Activated CD4-positive, alpha-beta T cell treated with anti-CD3 and anti-CD28 coated beads, Interleukin-2, amount 50 U/mL, for 1 hour (primary cell): ENCODE data around the gene GPR150.

ENCODE experiments used
- DNase-seq: peaks from one replicate; pipeline ENCODE4 v3.0.0-alpha.2; 2020

The GPR150 gene

DNA sequence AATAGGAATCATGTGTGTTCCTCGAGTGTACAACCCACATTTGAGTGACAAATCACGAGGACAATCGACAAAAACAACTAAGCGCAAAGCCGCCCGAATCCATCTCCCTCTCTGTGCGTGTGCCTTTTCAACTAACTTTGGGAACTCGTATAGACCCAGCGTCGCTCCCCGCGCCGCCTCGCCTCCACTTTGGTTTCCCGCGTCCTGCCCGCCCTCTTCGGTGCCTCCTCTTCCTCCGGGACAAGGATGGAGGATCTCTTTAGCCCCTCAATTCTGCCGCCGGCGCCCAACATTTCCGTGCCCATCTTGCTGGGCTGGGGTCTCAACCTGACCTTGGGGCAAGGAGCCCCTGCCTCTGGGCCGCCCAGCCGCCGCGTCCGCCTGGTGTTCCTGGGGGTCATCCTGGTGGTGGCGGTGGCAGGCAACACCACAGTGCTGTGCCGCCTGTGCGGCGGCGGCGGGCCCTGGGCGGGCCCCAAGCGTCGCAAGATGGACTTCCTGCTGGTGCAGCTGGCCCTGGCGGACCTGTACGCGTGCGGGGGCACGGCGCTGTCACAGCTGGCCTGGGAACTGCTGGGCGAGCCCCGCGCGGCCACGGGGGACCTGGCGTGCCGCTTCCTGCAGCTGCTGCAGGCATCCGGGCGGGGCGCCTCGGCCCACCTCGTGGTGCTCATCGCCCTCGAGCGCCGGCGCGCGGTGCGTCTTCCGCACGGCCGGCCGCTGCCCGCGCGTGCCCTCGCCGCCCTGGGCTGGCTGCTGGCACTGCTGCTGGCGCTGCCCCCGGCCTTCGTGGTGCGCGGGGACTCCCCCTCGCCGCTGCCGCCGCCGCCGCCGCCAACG lies at the start of gene GPR150:
GPR150 (plus strand) TSS at position 58 of the 840 bp plus-strand sequence; CDS start at position 247, 189 bp downstream.
- DNase-seq, result peak; percentile 55

DNA sequence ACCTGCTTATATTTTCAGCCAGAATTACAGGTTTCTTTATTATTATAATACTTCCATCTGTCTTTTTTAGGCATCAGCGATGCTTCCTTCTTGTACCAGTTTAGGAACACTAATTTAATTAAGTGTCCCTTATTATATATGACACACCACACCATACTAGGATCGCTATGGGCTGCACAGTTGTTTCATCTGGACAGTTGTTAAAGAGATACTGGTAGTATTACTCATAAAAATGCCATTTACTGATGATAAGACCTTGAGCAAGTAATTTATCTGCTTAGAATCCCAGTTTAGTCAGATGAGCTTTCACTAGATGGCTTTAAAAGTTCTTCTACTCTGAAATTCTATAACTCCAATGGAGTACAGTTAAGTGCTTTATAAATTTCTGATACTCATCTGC lies 47.9 kb upstream of the GPR150 start:
- no peak for DNase-seq

DNA sequence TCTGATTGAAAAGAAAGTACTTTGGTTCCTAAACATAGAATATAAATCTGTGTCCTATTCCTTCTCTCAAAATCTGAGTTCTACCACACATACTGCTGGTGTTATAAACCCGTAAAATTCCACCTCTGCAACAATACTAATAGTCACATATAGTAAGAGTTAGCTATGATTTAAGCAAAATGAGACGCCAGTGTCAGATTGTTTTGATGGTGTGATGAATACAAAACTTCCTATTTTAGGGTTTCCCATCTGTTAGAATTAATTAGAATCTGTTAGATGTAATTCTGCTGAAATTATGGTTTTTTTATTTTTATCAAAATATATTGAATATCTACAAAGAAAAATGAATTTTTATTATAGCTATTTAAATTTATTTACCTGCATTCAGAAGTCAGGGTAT lies 38.3 kb upstream of the GPR150 start:
- no peak for DNase-seq

DNA sequence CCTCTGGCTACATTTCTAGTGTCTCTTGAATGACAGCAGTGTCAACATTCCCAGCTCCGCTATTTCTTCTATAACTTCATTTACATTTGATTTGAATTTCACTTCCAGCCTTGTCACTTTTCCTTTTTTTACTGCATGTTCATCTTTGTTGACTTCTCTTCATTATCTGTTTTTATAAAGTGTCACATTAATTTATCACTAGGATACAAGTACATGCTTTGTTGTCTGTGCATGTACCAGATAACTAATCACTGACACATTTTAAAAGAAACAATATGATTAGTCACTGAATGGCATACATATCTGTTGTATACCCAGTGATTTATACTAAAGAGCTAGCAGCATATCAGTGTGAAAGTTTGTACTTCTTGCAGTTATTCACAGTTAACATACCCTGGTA lies 35.9 kb upstream of the GPR150 start:
- DNase-seq, result no peak

DNA sequence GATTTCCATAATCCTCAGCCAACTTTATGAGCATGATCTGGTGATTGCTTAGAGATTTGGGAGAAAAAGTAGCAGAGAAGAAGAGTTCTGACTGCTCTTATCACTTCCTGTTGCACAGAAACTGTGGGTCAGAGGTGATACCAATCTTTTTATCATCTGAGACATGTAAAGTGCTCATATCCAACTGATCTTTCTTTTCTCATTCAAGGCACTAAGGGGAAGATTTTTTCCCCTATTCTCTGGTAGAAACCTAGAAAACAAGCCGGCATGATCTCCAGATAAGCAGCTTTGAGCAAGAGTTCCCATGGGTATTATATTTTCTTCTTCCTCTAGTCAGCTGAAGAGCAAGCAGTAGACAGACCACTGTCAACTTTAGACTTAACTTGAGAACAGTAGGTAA lies 29.0 kb upstream of the GPR150 start:
- no peak for DNase-seq

DNA sequence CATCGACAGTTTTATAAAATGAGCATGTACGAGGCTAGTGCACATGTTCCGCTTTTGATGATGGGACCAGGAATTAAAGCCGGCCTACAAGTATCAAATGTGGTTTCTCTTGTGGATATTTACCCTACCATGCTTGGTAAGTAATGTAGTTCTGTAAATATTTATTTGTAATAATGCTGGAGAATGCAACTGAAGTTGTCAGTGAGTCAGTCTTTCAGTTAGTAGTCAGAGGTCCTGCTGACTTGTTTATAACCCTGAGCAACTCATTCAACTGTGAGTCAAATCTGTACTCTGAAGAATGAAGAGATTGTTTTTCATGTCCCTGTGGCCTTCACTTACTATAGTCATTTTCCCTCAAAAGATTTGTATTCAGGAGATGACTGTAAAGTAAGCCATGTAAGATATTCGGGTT lies 28.4 kb upstream of the GPR150 start:
- no peak for DNase-seq

DNA sequence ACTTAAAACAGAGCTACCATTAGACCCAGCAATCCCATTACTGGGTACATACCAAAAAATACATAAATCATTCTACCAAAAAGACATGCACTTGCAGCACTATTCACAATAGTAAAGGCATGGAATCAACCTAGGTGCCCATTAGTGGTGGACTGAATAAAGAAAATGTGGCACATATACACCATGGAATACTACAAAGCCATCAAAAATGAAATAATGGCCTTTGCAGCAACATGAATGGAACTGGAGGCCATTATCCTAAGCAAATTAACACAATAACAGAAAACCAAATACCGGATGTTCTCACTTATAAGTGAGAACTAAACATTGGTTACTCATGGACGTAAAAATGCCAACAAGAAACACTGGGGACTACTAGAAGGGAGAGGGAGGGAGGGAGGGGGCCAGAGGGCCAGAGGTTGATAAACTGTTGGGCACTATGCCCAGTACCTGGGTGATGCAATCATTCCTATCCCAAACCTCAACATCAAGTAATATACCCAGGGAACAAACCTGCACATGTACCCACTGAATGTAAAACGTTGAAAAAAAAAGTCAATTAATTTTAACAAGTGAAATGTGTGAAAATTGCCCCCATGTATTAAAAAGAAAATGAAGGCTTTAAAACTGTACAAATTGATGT lies 24.5 kb upstream of the GPR150 start:
- no peak for DNase-seq

DNA sequence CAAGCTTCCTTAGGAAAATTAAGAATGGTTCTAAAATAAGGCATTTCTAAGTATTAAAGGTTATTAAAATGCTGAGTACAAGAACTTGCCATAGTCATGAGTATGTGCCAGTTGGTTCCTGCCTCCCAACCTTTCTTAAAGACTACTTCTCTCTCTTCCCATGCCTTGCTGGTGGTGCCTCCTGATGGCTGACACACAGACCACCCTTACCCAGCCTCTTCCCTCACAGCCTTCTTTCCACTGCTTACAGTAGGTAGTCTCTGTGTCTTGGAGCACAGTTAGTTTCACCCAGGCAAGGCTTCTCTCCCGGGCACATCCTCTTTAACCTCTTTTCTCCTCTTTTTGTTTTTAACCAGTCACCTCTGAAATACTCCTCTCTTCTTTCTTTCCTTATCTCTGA lies 20.6 kb upstream of the GPR150 start:
- DNase-seq, result no peak

DNA sequence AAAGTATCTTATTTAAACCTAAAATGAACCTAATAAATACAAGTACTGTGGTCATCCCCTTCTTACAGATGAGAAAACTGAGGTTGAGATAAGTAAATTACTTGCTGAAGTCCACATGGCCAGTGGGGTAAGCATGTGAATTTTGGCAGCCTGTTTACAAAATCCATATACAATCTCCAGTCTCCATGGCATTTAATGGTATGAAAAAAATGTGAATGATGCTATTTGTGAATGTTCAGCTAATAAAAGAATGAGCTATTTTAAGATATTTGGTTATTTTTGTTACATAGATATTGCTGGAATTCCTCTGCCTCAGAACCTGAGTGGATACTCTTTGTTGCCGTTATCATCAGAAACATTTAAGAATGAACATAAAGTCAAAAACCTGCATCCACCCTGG lies 19.3 kb upstream of the GPR150 start:
- no peak for DNase-seq

DNA sequence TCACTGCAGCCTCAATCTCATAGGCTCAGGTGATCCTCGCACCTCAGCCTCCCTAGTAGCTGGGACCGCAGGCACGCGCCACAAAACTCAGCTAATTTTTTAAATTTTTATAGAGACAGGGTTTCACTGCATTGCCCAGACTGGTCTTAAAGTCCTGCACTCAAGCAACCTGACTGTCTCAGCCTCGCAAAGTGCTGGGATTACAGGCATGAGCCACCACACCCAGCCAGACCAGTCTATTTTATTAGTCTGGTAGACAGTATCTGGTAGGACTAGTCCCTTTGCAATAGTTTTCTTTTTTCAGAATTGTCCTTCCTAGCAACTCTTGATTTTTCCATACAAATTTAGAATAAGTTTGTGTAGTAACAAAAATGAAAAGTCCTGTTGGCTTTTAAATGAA lies 14.1 kb upstream of the GPR150 start:
- no peak for DNase-seq

DNA sequence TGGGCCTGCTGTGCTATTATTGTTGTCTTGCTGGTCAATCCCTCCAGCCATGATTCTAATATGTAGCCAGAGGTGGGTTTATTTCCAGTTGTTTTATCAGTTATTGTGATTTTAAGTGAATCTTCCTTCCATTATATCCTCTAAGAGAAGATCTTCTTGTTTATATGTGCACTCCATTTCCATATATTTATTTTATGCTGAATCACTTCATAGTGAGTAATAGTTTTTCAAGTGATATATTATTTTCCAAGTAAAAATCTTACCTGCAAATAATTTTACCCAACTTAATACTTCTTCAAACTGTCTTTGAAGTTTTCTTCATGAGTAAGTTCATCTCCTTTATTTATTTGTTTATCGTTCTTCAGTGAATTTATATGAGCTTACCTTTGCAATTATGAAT lies 13.5 kb upstream of the GPR150 start:
- DNase-seq, result no peak

DNA sequence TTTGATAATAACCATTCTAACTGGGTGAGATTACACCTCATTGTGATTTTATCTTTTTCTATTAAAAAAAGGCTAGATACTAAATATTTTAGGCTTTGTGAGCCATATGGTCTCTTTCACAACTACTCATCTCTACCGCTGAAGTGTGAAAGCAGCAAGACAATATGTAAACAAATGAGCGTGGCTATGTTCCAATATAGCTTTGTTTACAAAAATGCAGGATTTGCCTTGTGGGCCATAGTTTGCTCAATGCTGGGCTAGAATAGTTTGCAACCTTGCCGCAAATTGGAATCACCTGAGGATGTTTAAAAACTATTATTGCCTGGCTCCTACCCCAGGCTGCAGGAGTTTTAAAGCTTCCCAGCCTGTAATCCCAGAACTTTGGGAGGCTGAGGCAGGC lies 10.2 kb upstream of the GPR150 start:
- no peak for DNase-seq

DNA sequence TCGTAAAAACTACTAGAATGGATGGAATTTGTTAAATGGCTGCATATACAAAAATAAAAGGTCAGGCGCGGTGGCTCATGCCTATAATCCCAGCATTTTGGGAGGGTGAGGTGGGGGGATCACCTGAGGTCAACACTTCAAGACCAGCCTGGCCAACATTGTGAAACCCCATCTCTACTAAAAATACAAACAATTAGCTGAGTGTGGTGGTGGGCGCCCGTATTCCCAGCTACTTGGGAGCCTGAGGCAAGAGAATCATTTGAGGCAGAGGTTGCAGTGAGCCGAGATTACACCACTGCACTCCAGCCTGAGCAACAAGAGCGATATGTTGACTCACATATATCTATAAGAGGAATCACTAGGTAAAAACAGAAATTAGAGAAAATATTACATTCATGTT lies 9.3 kb upstream of the GPR150 start:
- no peak for DNase-seq

DNA sequence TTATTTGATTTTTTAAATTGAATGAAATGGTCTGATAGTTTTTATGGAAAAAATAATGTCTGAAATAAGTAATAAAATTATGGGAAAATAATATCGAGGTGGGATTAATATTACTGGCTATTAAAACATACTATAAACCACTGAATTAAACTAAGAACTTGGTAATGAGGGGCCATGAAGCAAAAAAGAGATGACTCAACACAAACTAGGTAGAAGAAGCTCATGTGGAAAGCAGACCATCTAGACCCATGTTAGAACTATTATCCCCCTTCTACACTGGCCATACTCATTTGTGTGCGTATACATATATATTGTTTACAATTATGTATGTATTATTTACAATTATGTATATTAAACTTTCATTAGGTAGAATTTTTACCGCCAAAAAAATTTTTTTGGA lies 8.5 kb upstream of the GPR150 start:
- DNase-seq, result no peak

DNA sequence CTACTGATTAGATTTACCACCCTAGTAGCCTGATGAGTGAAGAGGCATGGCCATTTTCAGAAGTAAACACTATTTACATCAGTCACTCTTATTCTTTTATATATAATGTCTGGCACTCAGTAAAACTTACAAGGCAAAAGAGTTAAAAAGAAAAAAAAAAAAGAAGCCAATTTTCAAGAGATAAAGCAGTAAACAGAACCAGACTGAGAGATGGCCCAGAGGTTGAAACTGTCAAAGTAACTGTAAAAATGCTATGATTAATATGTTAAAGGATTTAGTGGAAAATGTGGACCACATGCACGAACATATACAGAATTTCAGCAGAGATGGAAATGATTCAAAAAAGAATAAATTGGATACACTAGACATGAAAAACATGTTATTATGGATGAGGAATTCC lies 6.4 kb upstream of the GPR150 start:
- DNase-seq, result no peak

DNA sequence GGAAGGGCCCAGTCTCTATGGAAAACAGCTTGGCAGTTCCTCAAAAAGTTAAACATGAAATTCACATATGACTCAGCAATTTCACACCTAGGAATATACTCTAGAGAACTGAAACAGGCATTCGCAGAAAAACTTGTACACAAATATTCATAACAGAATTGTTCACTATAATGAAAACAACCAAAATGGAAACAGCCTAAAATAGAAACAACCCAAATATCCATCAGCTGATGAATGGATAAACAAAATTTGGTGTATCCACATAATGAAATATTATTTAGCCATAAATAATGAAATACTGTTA lies 4.8 kb upstream of the GPR150 start:
- no peak for DNase-seq

DNA sequence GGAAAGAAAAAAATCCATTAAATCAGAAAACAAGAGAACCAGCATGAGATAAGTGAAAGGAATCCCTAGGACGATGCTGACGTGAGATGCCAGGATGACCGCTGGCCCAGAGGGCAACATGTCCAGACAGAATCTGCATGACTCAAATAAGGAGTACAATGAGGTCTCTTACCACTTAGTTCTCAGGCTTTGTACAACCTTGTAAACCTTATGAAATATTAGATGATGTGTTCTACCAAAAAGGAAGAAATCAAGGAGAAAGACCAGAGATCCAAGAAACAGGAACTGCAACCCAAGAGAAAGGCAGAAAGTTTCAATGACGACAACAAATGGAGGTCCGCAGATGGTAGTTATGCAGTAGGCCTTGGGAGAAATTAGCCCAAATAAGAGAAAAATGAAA lies 2.8 kb upstream of the GPR150 start:
- no peak for DNase-seq

DNA sequence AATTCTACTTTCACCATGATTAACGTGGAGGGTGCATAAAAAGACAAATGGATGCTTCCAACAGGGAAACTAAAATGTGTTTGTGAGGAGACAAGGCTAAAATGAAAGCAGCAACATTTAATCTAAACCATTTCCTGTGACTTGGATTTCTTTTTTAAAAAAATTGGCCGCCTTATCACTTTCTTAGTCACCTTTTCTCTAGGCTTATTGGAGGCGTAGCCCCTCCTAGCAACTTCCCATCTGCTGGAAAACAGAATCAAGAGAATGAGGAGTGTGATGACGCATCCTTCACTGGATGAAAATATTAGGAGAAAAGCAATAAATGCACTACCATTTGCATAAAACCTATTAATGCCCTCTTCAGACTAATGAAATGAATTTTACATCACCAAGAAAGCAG lies 791 bp upstream of the GPR150 start:
- no peak for DNase-seq

DNA sequence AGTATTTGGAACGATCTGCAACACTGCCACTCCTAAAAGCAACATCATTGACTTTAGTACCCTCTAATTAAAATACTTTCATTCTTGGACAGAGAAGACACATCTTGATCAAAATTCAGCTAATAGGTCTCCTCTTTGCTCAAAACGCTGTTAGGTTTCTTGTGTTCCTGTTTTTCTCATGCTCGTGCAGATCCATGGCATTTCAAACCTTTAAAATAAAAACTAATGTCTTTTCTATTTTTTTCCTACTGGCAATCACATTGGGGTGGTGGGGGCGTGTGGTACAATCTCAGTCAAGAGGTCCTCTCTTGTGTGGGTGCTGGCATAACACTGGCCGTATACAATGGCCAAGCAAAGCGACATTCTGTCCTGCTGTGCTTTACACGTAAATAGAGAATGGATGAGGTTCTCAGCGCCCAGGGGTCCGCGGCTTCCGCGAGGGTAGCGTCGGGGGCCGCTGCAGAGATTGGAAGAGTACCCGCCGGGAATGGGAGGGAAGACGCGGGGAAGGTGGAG lies 315 bp upstream of the GPR150 start:
- no peak for DNase-seq

DNA sequence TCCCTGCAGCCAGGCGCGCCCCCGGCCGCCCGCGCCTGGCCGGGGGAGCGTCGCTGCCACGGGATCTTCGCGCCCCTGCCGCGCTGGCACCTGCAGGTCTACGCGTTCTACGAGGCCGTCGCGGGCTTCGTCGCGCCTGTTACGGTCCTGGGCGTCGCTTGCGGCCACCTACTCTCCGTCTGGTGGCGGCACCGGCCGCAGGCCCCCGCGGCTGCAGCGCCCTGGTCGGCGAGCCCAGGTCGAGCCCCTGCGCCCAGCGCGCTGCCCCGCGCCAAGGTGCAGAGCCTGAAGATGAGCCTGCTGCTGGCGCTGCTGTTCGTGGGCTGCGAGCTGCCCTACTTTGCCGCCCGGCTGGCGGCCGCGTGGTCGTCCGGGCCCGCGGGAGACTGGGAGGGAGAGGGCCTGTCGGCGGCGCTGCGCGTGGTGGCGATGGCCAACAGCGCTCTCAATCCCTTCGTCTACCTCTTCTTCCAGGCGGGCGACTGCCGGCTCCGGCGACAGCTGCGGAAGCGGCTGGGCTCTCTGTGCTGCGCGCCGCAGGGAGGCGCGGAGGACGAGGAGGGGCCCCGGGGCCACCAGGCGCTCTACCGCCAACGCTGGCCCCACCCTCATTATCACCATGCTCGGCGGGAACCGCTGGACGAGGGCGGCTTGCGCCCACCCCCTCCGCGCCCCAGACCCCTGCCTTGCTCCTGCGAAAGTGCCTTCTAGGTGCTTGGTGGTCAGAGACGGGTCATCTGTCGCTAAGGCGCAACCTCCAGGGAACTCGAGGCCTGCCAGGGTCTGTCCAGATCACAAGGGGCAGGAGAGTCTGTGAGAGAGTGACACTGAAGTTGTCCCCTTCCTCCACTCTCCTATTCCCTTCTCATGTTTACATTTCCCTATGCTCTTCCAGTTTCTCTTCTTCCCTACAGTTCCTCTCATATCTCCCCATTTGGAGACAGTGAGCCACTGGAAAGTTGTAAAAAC lies 1.3 kb downstream of the GPR150 start:
- peak; percentile 29 for DNase-seq

DNA sequence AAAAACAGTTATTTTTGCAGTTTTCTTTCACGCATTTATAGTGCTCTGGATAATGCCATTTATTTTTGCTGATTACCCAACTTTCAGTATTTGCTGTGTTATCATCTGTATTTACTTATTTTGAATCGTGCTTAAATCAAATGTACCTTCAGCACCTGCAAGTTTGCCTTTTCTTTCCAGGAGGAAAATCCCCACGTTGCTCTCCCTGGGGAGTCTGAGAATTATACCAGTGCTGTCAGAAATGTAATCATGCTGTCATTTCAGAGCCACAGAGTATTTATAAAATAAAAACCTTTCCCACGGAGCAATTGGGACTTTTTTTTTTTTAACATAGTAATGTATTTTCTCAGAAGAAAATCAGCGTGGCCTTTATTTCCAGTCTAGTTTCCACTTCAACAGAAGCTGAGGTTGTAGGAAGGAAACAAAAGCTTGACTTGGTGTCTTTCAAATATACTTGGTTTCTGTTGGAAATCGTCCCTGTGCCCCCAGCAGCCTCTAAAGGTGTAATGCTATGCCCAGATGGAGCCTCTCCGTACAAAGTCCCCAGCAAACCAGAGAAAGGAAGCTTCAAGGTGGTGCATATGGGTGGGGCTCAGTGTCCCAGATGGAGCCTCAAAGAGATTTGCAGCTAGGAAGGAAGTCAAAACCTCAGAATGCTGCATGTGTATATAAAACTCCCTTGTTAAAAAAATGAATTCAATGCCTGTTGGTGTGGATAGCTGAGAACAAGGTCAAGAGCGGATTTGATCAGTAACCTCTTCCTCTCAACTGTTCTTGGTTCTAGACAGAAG lies 2.1 kb downstream of the GPR150 start:
- DNase-seq, result no peak

DNA sequence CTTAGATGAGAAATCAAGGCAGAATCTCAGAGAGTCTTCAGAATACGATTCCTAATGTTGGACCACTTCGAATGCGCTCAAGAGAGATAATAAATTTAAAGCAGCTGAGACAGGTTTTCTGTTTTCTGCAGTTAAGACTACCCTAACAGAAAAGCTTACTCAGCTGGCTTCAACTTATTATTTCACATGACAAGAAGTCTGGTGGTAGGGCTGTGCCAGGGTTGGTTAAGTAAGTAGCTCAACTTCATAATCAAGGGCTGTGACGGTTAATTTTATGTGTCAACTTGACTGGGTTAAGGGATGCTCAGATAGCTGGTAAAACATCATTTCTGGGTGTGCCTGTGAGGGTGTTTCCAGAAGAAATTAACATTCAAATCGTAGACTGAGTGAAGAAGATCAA lies 3.8 kb downstream of the GPR150 start:
- DNase-seq, result no peak

DNA sequence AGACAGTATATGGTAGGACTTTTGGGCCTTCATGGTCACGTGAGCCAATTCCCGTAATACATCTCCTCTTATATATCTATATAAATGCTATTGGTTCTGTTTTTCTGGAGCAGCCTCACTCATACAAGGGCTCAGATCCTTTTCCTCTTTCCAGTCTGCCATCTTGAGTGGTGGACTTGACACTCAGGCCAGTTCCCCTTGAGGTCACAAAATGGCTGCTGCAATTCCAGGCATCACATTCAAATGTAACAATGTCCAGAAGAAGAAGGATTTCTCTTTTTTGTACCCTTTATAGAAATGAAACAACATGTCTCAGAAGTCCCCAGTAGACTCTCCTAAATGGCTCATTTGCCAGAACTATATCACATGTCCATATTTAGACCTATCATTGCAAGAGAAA lies 4.5 kb downstream of the GPR150 start:
- DNase-seq, result no peak
